ENCODE measurements around the gene CLHC1.
"Not testable (repeated sequence)": the region's sequence is repeated elsewhere in the genome, so short reads cannot be mapped to it uniquely, and the experiment has no call there.

Gene CLHC1

GRCh38 chr2:55232863-55233657 lies 967 bp upstream of the CLHC1 start:
- peak; percentile 45 for DNase-seq (ENCODE audit: low read depth)

- no peak for DNase-seq (ENCODE audit: low read depth)
Observed at GRCh38 chr2:55231546-55232083, 478 bp downstream of the CLHC1 start.

- no peak for DNase-seq (ENCODE audit: low read depth)
Observed at GRCh38 chr2:55230551-55230950, 1.5 kb downstream of the CLHC1 start.

GRCh38 chr2:55229221-55229620 lies 2.9 kb downstream of the CLHC1 start:
- no peak for DNase-seq (ENCODE audit: low read depth)

GRCh38 chr2:55228226-55228563 lies 3.9 kb downstream of the CLHC1 start:
- no peak for DNase-seq (ENCODE audit: low read depth)

- not testable (repeated sequence) for DNase-seq (ENCODE audit: low read depth)
Observed at GRCh38 chr2:55227437-55228225, 4.5 kb downstream of the CLHC1 start.

- DNase-seq (ENCODE audit: low read depth) = no peak
Observed at GRCh38 chr2:55225481-55226020, 6.5 kb downstream of the CLHC1 start.

- no peak for DNase-seq (ENCODE audit: low read depth)
Observed at GRCh38 chr2:55224761-55225261, 7.3 kb downstream of the CLHC1 start.

GRCh38 chr2:55223958-55224760 lies 7.9 kb downstream of the CLHC1 start:
- DNase-seq (ENCODE audit: low read depth) = no peak

- DNase-seq (ENCODE audit: low read depth) = no peak
Observed at GRCh38 chr2:55213822-55214221, 18.3 kb downstream of the CLHC1 start.

GRCh38 chr2:55204950-55205349 lies 27.1 kb downstream of the CLHC1 start:
- no peak for DNase-seq (ENCODE audit: low read depth)

- DNase-seq (ENCODE audit: low read depth) = no peak
Observed at GRCh38 chr2:55204536-55204935, 27.6 kb downstream of the CLHC1 start.

GRCh38 chr2:55200416-55200815 lies 31.7 kb downstream of the CLHC1 start:
- DNase-seq (ENCODE audit: low read depth) = no peak

GRCh38 chr2:55196526-55196925 lies 35.6 kb downstream of the CLHC1 start:
- DNase-seq (ENCODE audit: low read depth) = no peak

GRCh38 chr2:55191888-55192287 lies 40.2 kb downstream of the CLHC1 start:
- not testable (repeated sequence) for DNase-seq (ENCODE audit: low read depth)

- not testable (repeated sequence) for DNase-seq (ENCODE audit: low read depth)
Observed at GRCh38 chr2:55186837-55187236, 45.3 kb downstream of the CLHC1 start.

- no peak for DNase-seq (ENCODE audit: low read depth)
Observed at GRCh38 chr2:55180374-55180773, 51.7 kb downstream of the CLHC1 start.

- no peak for DNase-seq (ENCODE audit: low read depth)
Observed at GRCh38 chr2:55176094-55176415, 56.0 kb downstream of the CLHC1 start.

- no peak for DNase-seq (ENCODE audit: low read depth)
Observed at GRCh38 chr2:55175254-55176093, 56.6 kb downstream of the CLHC1 start.

- no peak for DNase-seq (ENCODE audit: low read depth)
Observed at GRCh38 chr2:55173438-55174054, 58.5 kb downstream of the CLHC1 start.

GRCh38 chr2:55169915-55170314 lies 62.2 kb downstream of the CLHC1 start:
- no peak for DNase-seq (ENCODE audit: low read depth)
